ENCODE results near the gene MGLL. TPM values are rescaled to one million over a fixed set of nuclear protein-coding genes. Genes with fewer than 3 reads are reported as not detected.
A peak's percentile ranks its signal among the peaks of the same experiment; 100 is the strongest.

The MGLL gene
- total RNA-seq, 4 donors from 2014 or later = 36.7 to 146 (median 73.5) TPM

DNA sequence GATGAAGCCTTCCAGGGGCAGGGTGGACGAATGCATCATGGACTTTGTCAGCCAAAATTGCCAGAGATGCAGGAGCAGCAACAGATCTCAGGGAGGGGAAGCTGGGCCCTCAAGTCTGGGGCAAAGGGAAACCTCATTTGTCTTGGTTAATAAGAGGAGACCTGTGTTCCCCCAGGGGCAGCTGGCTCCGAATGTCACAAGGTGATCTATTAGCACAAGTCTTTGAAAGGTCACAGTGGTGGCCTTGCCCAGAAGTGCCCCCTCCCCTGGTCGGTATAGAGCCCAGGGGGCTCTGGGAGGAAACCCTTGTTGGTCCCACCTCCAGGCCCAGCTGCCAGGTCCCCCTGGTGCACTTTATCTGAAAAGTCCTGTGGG lies 103.4 kb downstream of the MGLL start:
- Histone ChIP-seq H3K4me1 (peaks cover 0 to 32% (median 2%) of the 10 kb centered on the region in 3 donors), H3K27me3 (no peaks in the 10 kb centered on the region), H3K4me3 (no peak overlapping the region), H3K27ac (no peak overlapping the region), H3K9me3 (no peaks in the 10 kb centered on the region), H3K36me3 (peaks cover 0 to 89% (median 6%) of the 10 kb centered on the region in 3 donors)
- no peak for DNase-seq
- intact Hi-C loops (cut with DNase I) = no loop called here
- TF ChIP-seq POLR2A (IDR thresholded peaks at IDR 0.05) = no peak
- TF ChIP-seq, protein P1, sequence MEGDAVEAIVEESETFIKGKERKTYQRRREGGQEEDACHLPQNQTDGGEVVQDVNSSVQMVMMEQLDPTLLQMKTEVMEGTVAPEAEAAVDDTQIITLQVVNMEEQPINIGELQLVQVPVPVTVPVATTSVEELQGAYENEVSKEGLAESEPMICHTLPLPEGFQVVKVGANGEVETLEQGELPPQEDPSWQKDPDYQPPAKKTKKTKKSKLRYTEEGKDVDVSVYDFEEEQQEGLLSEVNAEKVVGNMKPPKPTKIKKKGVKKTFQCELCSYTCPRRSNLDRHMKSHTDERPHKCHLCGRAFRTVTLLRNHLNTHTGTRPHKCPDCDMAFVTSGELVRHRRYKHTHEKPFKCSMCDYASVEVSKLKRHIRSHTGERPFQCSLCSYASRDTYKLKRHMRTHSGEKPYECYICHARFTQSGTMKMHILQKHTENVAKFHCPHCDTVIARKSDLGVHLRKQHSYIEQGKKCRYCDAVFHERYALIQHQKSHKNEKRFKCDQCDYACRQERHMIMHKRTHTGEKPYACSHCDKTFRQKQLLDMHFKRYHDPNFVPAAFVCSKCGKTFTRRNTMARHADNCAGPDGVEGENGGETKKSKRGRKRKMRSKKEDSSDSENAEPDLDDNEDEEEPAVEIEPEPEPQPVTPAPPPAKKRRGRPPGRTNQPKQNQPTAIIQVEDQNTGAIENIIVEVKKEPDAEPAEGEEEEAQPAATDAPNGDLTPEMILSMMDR (IDR thresholded peaks at IDR 0.05) = no peak
- 39 to 44% methylated on average over 2 to 3 of the region's 3 CpGs for WGBS, 2 donors

DNA sequence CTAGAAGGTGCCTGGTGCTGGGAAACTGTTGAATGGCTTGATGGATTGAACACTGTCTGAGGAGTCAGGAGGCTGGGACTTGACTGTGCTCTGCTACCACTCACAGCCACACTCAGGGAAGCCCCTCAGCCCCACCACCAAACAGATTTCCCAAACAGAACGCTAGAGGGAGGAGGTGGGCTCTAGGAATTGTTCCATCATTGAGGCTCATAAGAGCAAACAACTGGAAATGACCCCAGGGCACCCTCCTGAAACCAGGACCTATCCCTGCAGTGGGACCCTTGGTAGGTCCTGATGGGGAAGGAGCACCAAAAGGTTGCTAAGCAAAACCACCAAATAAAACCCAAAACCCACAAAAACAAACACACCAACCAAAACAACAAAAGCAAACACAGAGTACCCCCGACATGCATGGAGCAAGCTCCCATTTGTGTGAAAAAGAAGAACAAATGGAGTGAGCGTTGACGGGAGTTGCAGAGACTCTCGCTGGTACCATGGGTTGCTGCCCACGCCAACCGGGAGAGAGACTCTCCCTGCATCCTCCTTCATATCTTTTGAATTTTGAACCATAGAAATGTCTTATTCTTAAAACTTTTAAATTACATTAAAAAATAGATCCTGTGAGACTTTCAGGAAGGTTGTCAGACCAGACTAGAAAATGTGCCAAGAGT lies 103.9 kb downstream of the MGLL start:
- intact Hi-C loops (cut with DNase I) = no loop called here
- H3K9me3 ChIP-seq = no peaks in the 10 kb centered on the region
- H3K27me3 ChIP-seq = no peaks in the 10 kb centered on the region
- WGBS, 2 donors = 79 to 83% methylated on average over 7 of the region's 7 CpGs
- DNase-seq = no peak
- peak overlapping the region in 1 of 4 donors; percentile 21 for H3K27ac ChIP-seq
- peaks cover 0 to 90% (median 6%) of the 10 kb centered on the region in 3 donors for H3K36me3 ChIP-seq
- H3K4me3 ChIP-seq = no peak overlapping the region
- TF ChIP-seq, protein P1 (IDR thresholded peaks at IDR 0.05) = no peak
- no peak for TF ChIP-seq POLR2A (IDR thresholded peaks at IDR 0.05)
- peaks cover 0 to 37% (median 2%) of the 10 kb centered on the region in 3 donors for H3K4me1 ChIP-seq

DNA sequence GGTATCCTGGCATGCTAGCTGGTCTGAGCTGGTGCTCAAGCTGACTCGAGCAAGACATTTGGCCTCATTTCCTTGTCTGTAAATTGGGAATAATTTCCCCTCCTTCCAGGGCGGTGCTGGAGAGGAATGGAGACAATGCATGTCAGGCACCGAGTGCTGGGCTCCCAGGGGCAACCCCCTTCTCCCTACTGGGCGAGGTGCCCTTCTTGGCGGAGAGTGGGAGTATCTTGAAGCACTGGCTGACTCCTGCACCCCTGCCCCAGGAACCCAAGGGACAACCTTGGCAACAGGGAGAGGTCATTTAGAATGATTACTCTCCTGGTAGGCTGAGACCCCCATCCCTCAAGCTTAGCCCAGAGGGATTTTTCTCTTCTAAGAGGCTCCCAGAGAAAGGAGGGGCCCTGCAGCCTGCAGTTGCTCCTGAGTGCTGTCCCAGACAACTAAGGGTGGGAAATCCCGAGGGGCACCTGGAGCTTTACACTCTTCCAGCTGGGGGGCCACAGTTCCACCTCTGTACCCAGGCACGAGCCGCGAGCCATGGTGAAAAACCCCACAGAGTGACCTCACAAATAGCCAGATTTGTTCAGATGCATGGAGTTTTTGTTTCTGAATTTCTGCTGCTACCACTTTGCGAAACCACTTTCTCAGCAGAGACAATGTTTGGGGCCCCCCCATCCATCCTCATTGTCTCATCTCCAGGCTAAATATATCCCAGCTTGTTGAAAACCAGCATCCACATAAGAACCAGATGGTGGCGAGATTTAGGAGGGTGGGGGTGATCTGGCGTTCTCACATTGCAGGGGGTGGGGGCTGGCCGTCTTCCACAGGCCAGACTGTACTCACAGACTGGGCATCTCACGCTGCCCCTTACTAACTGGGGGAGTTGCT lies 104.7 kb downstream of the MGLL start:
- 76 to 85% methylated on average over 4 to 6 of the region's 14 CpGs for WGBS, 2 donors
- H3K9me3 ChIP-seq = no peaks in the 10 kb centered on the region
- peaks cover 0 to 95% (median 6%) of the 10 kb centered on the region in 3 donors for H3K36me3 ChIP-seq
- no peak for DNase-seq
- no peak overlapping the region for H3K4me3 ChIP-seq
- TF ChIP-seq POLR2A (IDR thresholded peaks at IDR 0.05) = no peak
- TF ChIP-seq, protein P1 (IDR thresholded peaks at IDR 0.05) = no peak
- H3K27me3 ChIP-seq = no peaks in the 10 kb centered on the region
- H3K27ac ChIP-seq = peak overlapping the region in 1 of 4 donors; percentile 21
- intact Hi-C loops (cut with DNase I) = no loop called here
- H3K4me1 ChIP-seq = peaks cover 0 to 36% (median 3%) of the 10 kb centered on the region in 3 donors

DNA sequence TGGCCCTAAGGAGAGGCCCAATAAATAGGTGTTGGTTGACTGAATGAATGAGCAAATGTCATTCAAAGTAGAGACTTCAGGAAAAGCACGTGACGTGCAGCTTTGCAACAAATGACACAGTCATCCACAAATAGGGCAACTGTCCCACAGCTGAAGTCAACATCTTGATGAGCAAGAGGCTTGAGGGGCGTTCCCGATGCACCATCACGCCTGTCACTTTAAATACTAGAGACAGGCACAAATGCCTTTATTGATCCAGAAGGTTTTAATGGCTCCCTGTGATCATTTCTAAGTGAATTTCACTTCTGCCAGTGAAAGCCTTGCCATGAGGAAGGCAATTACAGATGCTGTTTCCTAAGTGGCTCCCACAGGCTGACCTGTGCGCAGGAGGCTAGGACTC lies 105.9 kb downstream of the MGLL start:
- H3K36me3 ChIP-seq = peaks cover 0 to 90% (median 6%) of the 10 kb centered on the region in 3 donors
- no peak overlapping the region for H3K27ac ChIP-seq
- H3K27me3 ChIP-seq = no peaks in the 10 kb centered on the region
- H3K4me1 ChIP-seq = peaks cover 0 to 33% (median 7%) of the 10 kb centered on the region in 3 donors
- TF ChIP-seq POLR2A (IDR thresholded peaks at IDR 0.05) = no peak
- TF ChIP-seq, protein P1 (IDR thresholded peaks at IDR 0.05) = no peak
- H3K4me3 ChIP-seq = no peak overlapping the region
- no peak for DNase-seq
- WGBS, 2 donors = 84 to 87% methylated on average over 5 of the region's 6 CpGs
- no peaks in the 10 kb centered on the region for H3K9me3 ChIP-seq
- intact Hi-C loops (cut with DNase I) = no loop called here

DNA sequence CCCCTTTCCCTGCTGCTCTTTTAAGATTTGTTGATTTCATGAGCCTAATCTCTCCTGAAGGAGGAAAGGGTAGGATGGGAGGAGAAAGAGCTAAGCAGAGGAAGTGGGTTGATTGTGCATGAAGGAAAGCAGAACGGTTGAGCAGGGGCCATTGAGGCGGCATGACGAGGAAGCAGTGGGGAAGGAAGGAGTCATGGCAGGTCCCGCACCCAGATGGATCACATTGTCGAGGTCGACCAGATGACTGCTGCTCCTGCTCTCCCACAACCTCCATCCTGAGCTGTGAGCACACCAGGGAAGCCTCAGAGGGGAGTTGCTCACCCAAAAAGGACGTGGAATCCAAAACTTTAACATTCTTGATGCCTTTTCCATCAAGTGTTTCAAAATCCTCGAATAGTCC lies 106.8 kb downstream of the MGLL start:
- intact Hi-C loops (cut with DNase I) = no loop called here
- no peak for DNase-seq
- H3K9me3 ChIP-seq = no peaks in the 10 kb centered on the region
- TF ChIP-seq, protein P1 (IDR thresholded peaks at IDR 0.05) = no peak
- TF ChIP-seq POLR2A (IDR thresholded peaks at IDR 0.05) = no peak
- H3K27ac ChIP-seq = peak overlapping the region in 2 of 4 donors; percentile 5 to 34
- 53 to 67% methylated on average over 8 of the region's 8 CpGs for WGBS, 2 donors
- H3K4me3 ChIP-seq = no peak overlapping the region
- peaks cover 0 to 82% (median 2%) of the 10 kb centered on the region in 3 donors for H3K36me3 ChIP-seq
- H3K27me3 ChIP-seq = no peaks in the 10 kb centered on the region
- H3K4me1 ChIP-seq = peaks cover 0 to 40% (median 10%) of the 10 kb centered on the region in 3 donors

Measured in esophagus squamous epithelium (tissue), 5 donors.